Right ventricle myocardium superior (tissue), 1 donor: Measurements from ENCODE around the gene PRKCSH. TPM values are rescaled to one million over a fixed set of nuclear protein-coding genes. Genes with fewer than 3 reads are reported as not detected.

ENCODE experiments used
- ATAC-seq: fragments of 200-7000 bp; cut with Tn5 transposase; one replicate; pipeline ENCODE4 v1.9.1; 2020; ENCODE audit warnings: mild to moderate bottlenecking; ENCODE audit not compliant: poor library complexity
- DNase-seq: peaks from one replicate; pipeline ENCODE4 v3.0.0-alpha.2; 2020
- intact Hi-C: fragments of 100-400 bp; cut with DNase I; formaldehyde crosslinking; loops from one replicate; pipeline ENCODE4 v1.11.2; 2022
- microRNA-seq: library from miRNA; unstranded; fragments of <30 nt; microRNA quantifications from one replicate; pipeline ENCODE4 v1.2.0, GENCODE V29; 2020
- total RNA-seq: library from RNA; stranded (reverse); fragmentation: NEBNext Ultra II Directional; extraction: Animal tissue kit (Norgen Biotek cat#: 25700); gene quantifications from one replicate; pipeline ENCODE4 v1.2.1, GENCODE V29; 2021
- donor health status: DM: no; HTN: yes; CAD: no; lungs with severe emphysema.

Gene PRKCSH
- total RNA-seq, 1 donor from 2014 or later = 105 TPM

GRCh38 chr19:11485245-11485837, 49.9 kb downstream of the PRKCSH start:
- intact Hi-C loops = no loop called here
- ATAC-seq = no peak
- no peak for DNase-seq

- ATAC-seq (no peak), DNase-seq (no peak)
- intact Hi-C loops = no loop called here
Measured at GRCh38 chr19:11486661-11487503, 51.4 kb downstream of the PRKCSH start.

GRCh38 chr19:11489378-11489777, 53.9 kb downstream of the PRKCSH start:
- ATAC-seq = no peak
- intact Hi-C loops = no loop called here
- DNase-seq = no peak

- intact Hi-C loops = no loop called here
- ATAC-seq (no peak), DNase-seq (no peak)
Measured at GRCh38 chr19:11494634-11495285, 59.3 kb downstream of the PRKCSH start.

GRCh38 chr19:11495481-11495880, 60.0 kb downstream of the PRKCSH start:
- intact Hi-C loops = no loop called here
- ATAC-seq = no peak
- no peak for DNase-seq

- intact Hi-C loops = no loop called here
- DNase-seq = no peak
- ATAC-seq = no peak
Measured at GRCh38 chr19:11495885-11496284, 60.5 kb downstream of the PRKCSH start.

- intact Hi-C loops = no loop called here
- peak; percentile 71 for ATAC-seq
- DNase-seq = peak; percentile 74
Measured at GRCh38 chr19:11496391-11497163, 61.1 kb downstream of the PRKCSH start.

- intact Hi-C loops = no loop called here
- ATAC-seq (no peak), DNase-seq (no peak)
Measured at GRCh38 chr19:11499220-11499726, 63.8 kb downstream of the PRKCSH start.

GRCh38 chr19:11499890-11500420, 64.5 kb downstream of the PRKCSH start:
- ATAC-seq = no peak
- DNase-seq = no peak
- intact Hi-C loops = no loop called here

Small RNA genes lying within 50 kb of the gene (microRNA-seq; reads per million reads assigned to microRNA genes)
- gene MIR7974 = not detected

Other genes with a start within 250 kb of the PRKCSH start
- gene KANK2, start 238.1 kb upstream of the PRKCSH start, total RNA-seq = 383 TPM
- 0.40 TPM for gene ANGPTL8, start 196.0 kb upstream of the PRKCSH start, total RNA-seq
- 32.0 TPM for gene DOCK6, start 173.1 kb upstream of the PRKCSH start, total RNA-seq
- gene TSPAN16, start 139.5 kb upstream of the PRKCSH start, total RNA-seq = not detected
- gene RAB3D, start 96.0 kb upstream of the PRKCSH start, total RNA-seq = 7.9 TPM
- gene TMEM205, start 89.4 kb upstream of the PRKCSH start, total RNA-seq = 105 TPM
- 18.8 TPM for gene CCDC159, start 89.1 kb upstream of the PRKCSH start, total RNA-seq
- gene PLPPR2, start 80.2 kb upstream of the PRKCSH start, total RNA-seq = 13.7 TPM
- gene SWSAP1, start 61.0 kb upstream of the PRKCSH start, total RNA-seq = 1.2 TPM
- 9.2 TPM for gene EPOR, start 51.3 kb upstream of the PRKCSH start, total RNA-seq
- gene RGL3, start 16.3 kb upstream of the PRKCSH start, total RNA-seq = 8.6 TPM
- gene ODAD3, start 514 bp upstream of the PRKCSH start, total RNA-seq = 0.65 TPM
- gene ELAVL3, start 45.4 kb downstream of the PRKCSH start, total RNA-seq = 0.62 TPM
- gene ZNF653, start 70.2 kb downstream of the PRKCSH start, total RNA-seq = 2.9 TPM
- gene ECSIT, start 93.5 kb downstream of the PRKCSH start, total RNA-seq = 178 TPM
- 59.5 TPM for gene CNN1, start 103.2 kb downstream of the PRKCSH start, total RNA-seq
- gene ELOF1, start 123.6 kb downstream of the PRKCSH start, total RNA-seq = 32.7 TPM
- gene ACP5, start 142.0 kb downstream of the PRKCSH start, total RNA-seq = 2.3 TPM
- 4.2 TPM for gene ZNF627, start 161.8 kb downstream of the PRKCSH start, total RNA-seq